Natural killer cell (primary cell): ENCODE measurements around the gene LPO. TPM values are rescaled to one million over a fixed set of nuclear protein-coding genes. Genes with fewer than 3 reads are reported as not detected.

Source experiments
- ATAC-seq, 3 donors: fragments of 150-1000 bp in 2 of 3; fragments of 200-7000 bp in 1 of 3; cut with Tn5 transposase; 1 replicate in 1 of 3; 2 replicates in 2 of 3; pipeline ENCODE4 v1.10.0; 2021; ENCODE audit warnings: mild to moderate bottlenecking in 2 of 3, moderate library complexity in 2 of 3
- DNase-seq, 2 donors: peaks; one replicate each; pipeline versions ENCODE4 v3.0.0 to v3.0.0-alpha.2; 2013 to 2021; ENCODE audit warnings: mixed read lengths in 1 of 2
- H3K27ac ChIP-seq: one replicate; pipeline ENCODE4 v1.5.1; 2013; ENCODE audit warnings: mild to moderate bottlenecking, low read length
- H3K27me3 ChIP-seq: one replicate; pipeline ENCODE4 v1.6.1; 2013; ENCODE audit warnings: low read length; ENCODE audit not compliant: control insufficient read depth, insufficient read depth
- H3K36me3 ChIP-seq: one replicate; pipeline ENCODE4 v1.6.1; 2013; ENCODE audit warnings: low read length; ENCODE audit not compliant: control insufficient read depth, insufficient read depth
- H3K4me1 ChIP-seq: one replicate; pipeline ENCODE4 v1.6.1; 2013; ENCODE audit warnings: low read length; ENCODE audit not compliant: control insufficient read depth, insufficient read depth
- H3K4me3 ChIP-seq: one replicate; pipeline ENCODE4 v1.5.1; 2013; ENCODE audit warnings: low read length
- H3K9me3 ChIP-seq: one replicate; pipeline ENCODE4 v1.6.1; 2013; ENCODE audit warnings: low read length; ENCODE audit not compliant: control insufficient read depth, insufficient read depth
- H3K27ac Mint-ChIP-seq, 2 donors: one replicate each; pipeline ENCODE4 v1.8.0; 2022; ENCODE audit warnings: mild to moderate bottlenecking in 2 of 2, mixed read lengths in 2 of 2, moderate library complexity in 1 of 2
- H3K27me3 Mint-ChIP-seq, 2 donors: one replicate each; pipeline ENCODE4 v1.8.0; 2022; ENCODE audit warnings: low read depth in 2 of 2, mixed read lengths in 2 of 2
- H3K36me3 Mint-ChIP-seq: one replicate; pipeline ENCODE4 v1.8.0; 2022; ENCODE audit warnings: mixed read lengths
- H3K4me1 Mint-ChIP-seq, 2 donors: one replicate each; pipeline ENCODE4 v1.8.0; 2022; ENCODE audit warnings: mixed read lengths in 2 of 2
- H3K4me3 Mint-ChIP-seq: one replicate; pipeline ENCODE4 v1.8.0; 2022; ENCODE audit warnings: mild to moderate bottlenecking, moderate library complexity, mixed read lengths
- H3K9me3 Mint-ChIP-seq, 2 donors: one replicate each; pipeline ENCODE4 v1.8.0; 2022; ENCODE audit warnings: mixed read lengths in 2 of 2
- WGBS: methylation state at CpG from one replicate; pipeline ENCODE4 v1.1.7; 2013; ENCODE audit warnings: missing lambda C conversion rate; ENCODE audit not compliant: insufficient coverage; 5-methylcytosine and 5-hydroxymethylcytosine counted together
- intact Hi-C: fragments of 100-400 bp; cut with micrococcal nuclease; formaldehyde crosslinking; loops from one replicate; pipeline ENCODE4 v1.14.2; 2022
- total RNA-seq, 4 donors: library from RNA; stranded (reverse); fragments of 120-200 nt in 1 of 4; gene quantifications; one replicate each; pipeline versions ENCODE4 v1.2.3 to v1.2.4, GENCODE V29; 2013 to 2022
- TF ChIP-seq, protein P1 (sequence below): fragments of 200-600 bp; IDR thresholded peaks from one replicate; pipeline ENCODE4 v1.8.0; 2022; ENCODE audit warnings: antibody characterized with exemption

Gene LPO
- total RNA-seq, 3 donors from 2014 or later (not counting 1 experiment from before 2014, with no cell fraction given) = not detected

DNA sequence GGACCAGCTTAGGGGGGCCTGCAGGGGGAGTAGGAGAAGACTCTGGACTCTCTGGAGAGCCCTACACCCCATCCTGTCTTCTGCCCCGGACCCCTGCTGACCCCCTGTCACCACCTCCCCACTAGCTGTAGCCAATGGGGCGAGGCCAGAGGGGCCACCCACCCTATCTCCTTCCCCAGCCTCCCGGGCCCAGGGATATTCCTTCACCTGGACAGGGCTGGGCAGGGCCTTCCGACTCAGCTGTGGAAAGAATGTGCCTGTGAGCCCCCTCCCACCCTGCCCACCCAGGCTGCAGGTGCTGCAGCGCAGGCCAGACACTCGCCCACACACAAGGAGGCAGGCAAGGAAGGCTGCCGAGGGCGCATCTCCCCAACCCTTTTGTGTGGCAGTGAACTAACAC lies 67.2 kb downstream of the LPO start:
- ATAC-seq (no peak), DNase-seq (no peak)
- Mint-ChIP-seq H3K4me1 (peaks cover 0 to 14% of the 10 kb centered on the region in 2 donors), H3K4me3 (no peak overlapping the region), H3K27ac (peak overlapping the region in 1 of 2 donors; percentile 14), H3K27me3 (no peaks in the 10 kb centered on the region), H3K36me3 (no peaks in the 10 kb centered on the region), H3K9me3 (no peaks in the 10 kb centered on the region)
- H3K27ac ChIP-seq = no peak overlapping the region
- 95% methylated on average over 8 of the region's 8 CpGs for WGBS
- H3K4me3 ChIP-seq = no peak overlapping the region
- TF ChIP-seq, protein P1, sequence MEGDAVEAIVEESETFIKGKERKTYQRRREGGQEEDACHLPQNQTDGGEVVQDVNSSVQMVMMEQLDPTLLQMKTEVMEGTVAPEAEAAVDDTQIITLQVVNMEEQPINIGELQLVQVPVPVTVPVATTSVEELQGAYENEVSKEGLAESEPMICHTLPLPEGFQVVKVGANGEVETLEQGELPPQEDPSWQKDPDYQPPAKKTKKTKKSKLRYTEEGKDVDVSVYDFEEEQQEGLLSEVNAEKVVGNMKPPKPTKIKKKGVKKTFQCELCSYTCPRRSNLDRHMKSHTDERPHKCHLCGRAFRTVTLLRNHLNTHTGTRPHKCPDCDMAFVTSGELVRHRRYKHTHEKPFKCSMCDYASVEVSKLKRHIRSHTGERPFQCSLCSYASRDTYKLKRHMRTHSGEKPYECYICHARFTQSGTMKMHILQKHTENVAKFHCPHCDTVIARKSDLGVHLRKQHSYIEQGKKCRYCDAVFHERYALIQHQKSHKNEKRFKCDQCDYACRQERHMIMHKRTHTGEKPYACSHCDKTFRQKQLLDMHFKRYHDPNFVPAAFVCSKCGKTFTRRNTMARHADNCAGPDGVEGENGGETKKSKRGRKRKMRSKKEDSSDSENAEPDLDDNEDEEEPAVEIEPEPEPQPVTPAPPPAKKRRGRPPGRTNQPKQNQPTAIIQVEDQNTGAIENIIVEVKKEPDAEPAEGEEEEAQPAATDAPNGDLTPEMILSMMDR = no peak
- intact Hi-C loops = loop anchor here (2.0 kb wide), 1 partner anchor 23 kb away; the partner anchor contains the start of gene TSPOAP1
- H3K27me3 ChIP-seq = no peaks in the 10 kb centered on the region
- H3K36me3 ChIP-seq = peaks cover 90% of the 10 kb centered on the region
- H3K4me1 ChIP-seq = peaks cover 17% of the 10 kb centered on the region
- H3K9me3 ChIP-seq = no peaks in the 10 kb centered on the region

DNA sequence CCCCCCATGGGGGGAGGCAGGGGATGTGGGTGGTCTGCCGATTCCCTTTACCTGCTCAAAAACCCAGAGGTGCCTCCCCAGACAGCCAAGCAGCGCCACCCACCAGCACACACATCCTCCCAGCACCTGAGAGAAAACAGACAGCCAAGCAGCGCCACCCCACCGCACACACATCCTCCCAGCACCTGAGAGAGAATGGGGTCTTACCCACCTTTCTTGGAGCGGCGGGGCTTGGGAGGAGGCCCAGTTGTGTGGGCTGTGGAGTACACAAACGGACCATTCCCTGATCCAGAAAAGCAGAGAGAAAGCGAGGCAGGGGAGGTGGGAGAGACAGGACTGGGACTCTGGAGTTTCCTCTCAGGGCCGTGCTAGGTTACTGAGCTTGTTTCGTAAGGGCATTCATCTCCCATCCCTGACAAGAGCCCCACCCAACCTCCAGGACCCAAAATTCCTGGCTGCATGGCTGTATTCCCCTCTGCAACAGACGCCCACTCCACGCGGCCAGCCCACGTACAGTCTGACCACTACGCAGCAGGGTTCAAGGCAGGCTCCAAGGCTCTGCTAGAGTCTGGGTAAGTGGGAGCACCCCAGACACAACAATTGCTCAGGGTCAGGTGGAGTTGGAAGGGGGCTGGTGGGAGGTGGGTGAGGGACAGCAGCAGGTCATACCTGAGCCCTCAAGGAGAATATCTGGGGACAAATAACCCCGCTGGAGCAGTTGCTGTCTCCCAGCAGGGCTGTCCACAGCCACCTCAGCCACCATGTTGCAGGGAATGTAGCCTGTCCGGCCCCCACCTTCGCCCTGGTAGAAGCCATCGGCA lies 68.0 kb downstream of the LPO start:
- peak overlapping the region in 1 of 2 donors; percentile 14 for H3K27ac Mint-ChIP-seq
- TF ChIP-seq, protein P1 = no peak
- H3K4me1 ChIP-seq = peaks cover 13% of the 10 kb centered on the region

DNA sequence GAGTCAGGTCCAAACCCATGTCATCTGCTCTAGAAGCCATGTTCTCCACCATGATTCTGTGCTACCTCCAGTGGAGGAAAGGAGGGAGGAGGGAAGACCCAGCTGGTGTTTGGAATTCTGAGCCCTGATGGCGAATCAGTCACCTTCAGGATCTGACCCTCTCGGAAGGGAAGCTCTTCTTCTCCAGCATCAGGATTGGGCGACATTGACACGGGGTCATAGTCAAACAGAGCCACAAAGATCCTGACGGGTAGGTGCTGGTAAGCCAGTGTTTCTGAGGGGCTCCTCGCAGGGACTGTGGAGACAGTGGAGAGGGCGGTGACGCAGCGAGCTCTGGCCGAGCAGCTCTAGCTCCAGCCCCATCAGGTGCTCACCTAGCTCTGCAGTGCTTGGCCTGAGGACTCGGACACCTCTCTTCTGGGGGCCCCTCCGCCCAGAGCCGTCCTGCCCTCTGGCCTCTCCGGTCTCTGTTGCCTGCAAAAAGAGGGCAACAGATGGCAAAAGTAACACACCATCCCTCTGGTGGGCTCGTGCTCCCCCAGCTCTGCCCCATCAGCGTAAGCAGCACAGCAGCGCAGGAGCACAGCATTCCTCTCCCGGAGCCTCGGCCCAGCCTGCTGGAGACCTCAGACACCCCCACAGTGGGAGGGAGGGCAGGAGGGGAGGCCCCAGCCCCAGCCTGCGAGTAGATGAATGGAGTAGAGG lies 69.2 kb downstream of the LPO start:
- Histone ChIP-seq H3K27me3 (no peaks in the 10 kb centered on the region), H3K4me1 (peaks cover 10% of the 10 kb centered on the region), H3K4me3 (no peak overlapping the region), H3K9me3 (no peaks in the 10 kb centered on the region), H3K27ac (no peak overlapping the region), H3K36me3 (peaks cover 94% of the 10 kb centered on the region)
- Mint-ChIP-seq H3K27ac (no peak overlapping the region), H3K4me1 (peaks cover 0 to 10% of the 10 kb centered on the region in 2 donors), H3K36me3 (no peaks in the 10 kb centered on the region), H3K27me3 (no peaks in the 10 kb centered on the region), H3K4me3 (no peak overlapping the region), H3K9me3 (no peaks in the 10 kb centered on the region)
- ATAC-seq = no peak
- intact Hi-C loops = no loop called here
- peak in 1 of 2 donors; percentile 2 for DNase-seq
- TF ChIP-seq, protein P1 = no peak
- 98% methylated on average over 20 of the region's 20 CpGs for WGBS

More for the DNA sequence above, 68.0 kb downstream of the LPO start:
- no peak overlapping the region for H3K27ac ChIP-seq
- no peak for ATAC-seq
- no peaks in the 10 kb centered on the region for H3K9me3 Mint-ChIP-seq
- DNase-seq = no peak
- peaks cover 0 to 10% of the 10 kb centered on the region in 2 donors for H3K4me1 Mint-ChIP-seq
- peaks cover 95% of the 10 kb centered on the region for H3K36me3 ChIP-seq
- no peaks in the 10 kb centered on the region for H3K9me3 ChIP-seq
- H3K36me3 Mint-ChIP-seq = no peaks in the 10 kb centered on the region
- intact Hi-C loops = no loop called here
- no peak overlapping the region for H3K4me3 Mint-ChIP-seq
- H3K4me3 ChIP-seq = no peak overlapping the region
- 96% methylated on average over 18 of the region's 19 CpGs for WGBS
- no peaks in the 10 kb centered on the region for H3K27me3 Mint-ChIP-seq
- H3K27me3 ChIP-seq = no peaks in the 10 kb centered on the region
